Spleen (tissue), 11 donors: ENCODE measurements around the gene EDIL3. TPM values are rescaled to one million over a fixed set of nuclear protein-coding genes. Genes with fewer than 3 reads are reported as not detected.

Experiments
- DNase-seq: peaks from one replicate; pipeline ENCODE4 v3.0.0-alpha.2; 2020
- H3K27ac ChIP-seq, 8 donors: fragments of 200-600 bp; sonication (generic) in 7 of 8; 1 replicate in 4 of 8; 2 replicates in 4 of 8; pipeline versions ENCODE4 v1.5.0 to v1.8.0; 2016 to 2021; ENCODE audit warnings: inconsistent platforms in 4 of 8, mild to moderate bottlenecking in 4 of 8, moderate library complexity in 1 of 8
- H3K27me3 ChIP-seq, 7 donors: fragments of 200-600 bp; sonication (generic) in 6 of 7; replicated peaks in 1 of 7; 1 replicate in 4 of 7; 2 replicates in 3 of 7; pipeline versions ENCODE4 v1.5.0 to v1.8.0; 2016 to 2021; ENCODE audit warnings: inconsistent platforms in 3 of 7, mild to moderate bottlenecking in 1 of 7
- H3K36me3 ChIP-seq, 6 donors: fragments of 200-600 bp; sonication (generic) in 5 of 6; 1 replicate in 4 of 6; 2 replicates in 2 of 6; pipeline versions ENCODE4 v1.5.0 to v1.8.0; 2016 to 2021; ENCODE audit warnings: inconsistent platforms in 2 of 6
- H3K4me1 ChIP-seq, 6 donors: fragments of 200-600 bp; sonication (generic) in 5 of 6; 1 replicate in 3 of 6; 2 replicates in 3 of 6; pipeline versions ENCODE4 v1.5.0 to v1.8.0; 2016 to 2021; ENCODE audit warnings: inconsistent platforms in 3 of 6
- H3K4me3 ChIP-seq, 8 donors: fragments of 200-600 bp; sonication (generic) in 7 of 8; 1 replicate in 4 of 8; 2 replicates in 4 of 8; pipeline versions ENCODE4 v1.5.0 to v1.8.0; 2016 to 2021; ENCODE audit warnings: inconsistent platforms in 4 of 8, mild to moderate bottlenecking in 4 of 8, moderate library complexity in 2 of 8
- H3K9me3 ChIP-seq, 8 donors: fragments of 200-600 bp; sonication (generic) in 7 of 8; 1 replicate in 4 of 8; 2 replicates in 4 of 8; pipeline versions ENCODE4 v1.5.0 to v1.8.0; 2016 to 2021; ENCODE audit warnings: inconsistent platforms in 4 of 8
- POLR2A ChIP-seq, 3 donors: fragments of 450-650 bp; IDR thresholded peaks; one replicate each; pipeline ENCODE4 v1.5.1; 2017; ENCODE audit warnings: antibody characterized with exemption in 3 of 3, mild to moderate bottlenecking in 1 of 3
- POLR2AphosphoS5 ChIP-seq, 3 donors: sonication (generic); formaldehyde crosslinking; IDR thresholded peaks; one replicate each; pipeline ENCODE4 v1.5.1; 2017; ENCODE audit warnings: antibody characterized with exemption in 3 of 3
- WGBS, 5 donors: extraction: QIAGEN DNeasy Blood & Tissue Kit in 3 of 5; methylation state at CpG; one replicate each; pipeline versions ENCODE4 v1.1.5 to v1.1.7; 2013 to 2018; 5-methylcytosine and 5-hydroxymethylcytosine counted together
- intact Hi-C: fragments of 100-400 bp; cut with DNase I; formaldehyde crosslinking; loops from one replicate; pipeline ENCODE4 v1.15.0; 2023; ENCODE audit warnings: low total_unique reads
- polyA plus RNA-seq, 3 donors: library from polyadenylated mRNA; stranded (reverse); fragments of 200-250 nt; gene quantifications; one replicate each; pipeline ENCODE4 v1.2.1, GENCODE V29; 2013
- total RNA-seq, 7 donors: library from RNA; depleted of rRNA in 3 of 7; stranded (reverse); fragments of >200 nt in 3 of 7; fragmentation: NEBNext Ultra II Directional in 4 of 7; extraction: Animal tissue kit (Norgen Biotek cat#: 25700) in 4 of 7; gene quantifications; one replicate each; pipeline versions ENCODE4 v1.1.0 to v1.2.1, GENCODE V29; 2016 to 2021
- TF ChIP-seq, protein P1 (sequence below), 11 experiments: fragments of 200-600 bp in 7 of 11; fragments of 450-650 bp in 4 of 11; sonication (generic) in 4 of 11; IDR thresholded peaks in 8 of 11; conservative IDR thresholded peaks in 3 of 11; 1 replicate in 7 of 11; 2 replicates in 4 of 11; pipeline versions ENCODE4 v1.4.0 to v1.8.0; 2016 to 2021; ENCODE audit warnings: antibody characterized with exemption in 11 of 11, inconsistent platforms in 4 of 11, mild to moderate bottlenecking in 1 of 11
- donor health status: healthy with polysubstance abuse.
- donor health status: DM: no; HTN: no; CAD: no; lungs with moderate emphysema.
- donor health status: DM: no; HTN: no; CAD: no.
- donor health status: Bipolar disorder and iron deficiency.
- donor health status: healthy.
- donor health status: DM: no; HTN: no; CAD: no.
- donor health status: DM: yes; HTN: yes; CAD: no.

The EDIL3 gene
- total and polyA plus RNA-seq, 10 donors: 0.61 to 2.9 (median 2.1) TPM

DNA sequence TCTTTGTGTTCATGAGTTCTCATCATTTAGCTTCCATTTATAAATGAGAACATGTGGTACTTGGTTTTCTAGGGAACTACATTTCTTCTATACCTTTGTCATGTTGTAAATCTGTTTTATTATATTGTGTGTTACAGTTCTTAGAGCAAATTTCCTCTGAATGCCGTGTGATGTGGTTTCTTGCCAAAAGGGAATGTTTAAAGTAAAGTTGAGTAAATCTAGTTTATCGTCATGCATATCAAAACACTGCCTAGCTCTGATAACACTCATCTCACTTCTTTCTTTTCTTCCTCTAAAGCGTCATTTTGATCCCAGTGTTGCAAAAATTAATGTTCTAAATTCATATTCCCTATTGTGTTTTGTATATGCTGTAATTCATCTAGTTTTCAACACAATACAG is 368.6 kb downstream of the EDIL3 start:
- H3K36me3 ChIP-seq: no peaks in the 10 kb centered on the region
- no peak overlapping the region for H3K27ac ChIP-seq
- 53 to 72% (median 60%) methylated on average over 3 of the region's 3 CpGs for WGBS, 5 donors
- no peaks in the 10 kb centered on the region for H3K9me3 ChIP-seq
- H3K27me3 ChIP-seq: no peaks in the 10 kb centered on the region
- no peak for TF ChIP-seq POLR2A (IDR thresholded peaks at IDR 0.05)
- TF ChIP-seq POLR2AphosphoS5 (IDR thresholded peaks at IDR 0.05): no peak
- TF ChIP-seq, protein P1, sequence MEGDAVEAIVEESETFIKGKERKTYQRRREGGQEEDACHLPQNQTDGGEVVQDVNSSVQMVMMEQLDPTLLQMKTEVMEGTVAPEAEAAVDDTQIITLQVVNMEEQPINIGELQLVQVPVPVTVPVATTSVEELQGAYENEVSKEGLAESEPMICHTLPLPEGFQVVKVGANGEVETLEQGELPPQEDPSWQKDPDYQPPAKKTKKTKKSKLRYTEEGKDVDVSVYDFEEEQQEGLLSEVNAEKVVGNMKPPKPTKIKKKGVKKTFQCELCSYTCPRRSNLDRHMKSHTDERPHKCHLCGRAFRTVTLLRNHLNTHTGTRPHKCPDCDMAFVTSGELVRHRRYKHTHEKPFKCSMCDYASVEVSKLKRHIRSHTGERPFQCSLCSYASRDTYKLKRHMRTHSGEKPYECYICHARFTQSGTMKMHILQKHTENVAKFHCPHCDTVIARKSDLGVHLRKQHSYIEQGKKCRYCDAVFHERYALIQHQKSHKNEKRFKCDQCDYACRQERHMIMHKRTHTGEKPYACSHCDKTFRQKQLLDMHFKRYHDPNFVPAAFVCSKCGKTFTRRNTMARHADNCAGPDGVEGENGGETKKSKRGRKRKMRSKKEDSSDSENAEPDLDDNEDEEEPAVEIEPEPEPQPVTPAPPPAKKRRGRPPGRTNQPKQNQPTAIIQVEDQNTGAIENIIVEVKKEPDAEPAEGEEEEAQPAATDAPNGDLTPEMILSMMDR (IDR thresholded peaks at IDR 0.05 in 8 of 11, conservative IDR thresholded peaks at IDR 0.05 in 3 of 11): no peak
- no peak overlapping the region for H3K4me3 ChIP-seq
- intact Hi-C loops: no loop called here
- no peak for DNase-seq
- no peaks in the 10 kb centered on the region for H3K4me1 ChIP-seq

DNA sequence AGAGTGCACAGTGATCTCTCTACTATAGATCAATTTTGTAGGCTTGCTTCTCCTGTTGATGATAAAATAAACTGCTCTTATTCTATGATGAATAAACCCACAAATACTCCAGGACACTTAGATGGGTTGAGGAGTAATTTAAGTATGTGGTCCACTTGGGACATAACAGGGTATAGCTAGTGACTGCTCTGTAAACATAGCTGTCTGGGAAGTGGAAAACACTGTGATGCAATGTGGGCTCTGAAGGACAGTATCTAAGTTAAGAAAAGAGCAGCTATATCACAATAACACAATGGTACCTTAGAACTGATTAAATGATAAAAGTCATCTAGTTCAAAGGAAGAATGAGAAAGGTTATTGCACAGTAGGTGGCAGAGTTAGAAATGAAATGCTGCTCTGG is 369.7 kb downstream of the EDIL3 start:
- Histone ChIP-seq H3K27ac (no peak overlapping the region), H3K36me3 (no peaks in the 10 kb centered on the region), H3K4me1 (no peaks in the 10 kb centered on the region), H3K27me3 (no peaks in the 10 kb centered on the region), H3K9me3 (no peaks in the 10 kb centered on the region), H3K4me3 (no peak overlapping the region)
- no peak for TF ChIP-seq POLR2A (IDR thresholded peaks at IDR 0.05)
- no peak for TF ChIP-seq POLR2AphosphoS5 (IDR thresholded peaks at IDR 0.05)
- TF ChIP-seq, protein P1 (IDR thresholded peaks at IDR 0.05 in 8 of 11, conservative IDR thresholded peaks at IDR 0.05 in 3 of 11): no peak
- DNase-seq: no peak
- intact Hi-C loops: no loop called here

DNA sequence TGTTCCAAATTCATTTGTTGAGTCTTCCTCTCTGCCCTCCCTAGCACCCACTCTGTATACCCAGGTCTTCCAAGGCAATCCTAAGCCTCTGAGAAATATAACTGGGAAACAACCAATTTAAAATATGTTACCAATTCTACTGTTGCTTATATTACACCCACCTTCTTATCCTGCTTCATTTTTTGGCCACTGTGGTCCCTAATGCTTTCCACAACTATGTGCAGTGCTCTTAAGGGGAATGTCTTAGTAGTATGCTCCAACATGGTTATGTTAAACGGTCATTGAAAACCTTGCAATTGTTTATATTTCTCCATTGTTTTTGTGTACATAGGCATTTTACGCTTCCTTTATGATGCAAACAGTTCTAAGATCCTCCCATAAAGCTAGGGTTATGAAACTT is 390.9 kb downstream of the EDIL3 start:
- H3K27ac ChIP-seq: no peak overlapping the region
- intact Hi-C loops: no loop called here
- TF ChIP-seq POLR2AphosphoS5 (IDR thresholded peaks at IDR 0.05) (no peak), POLR2A (IDR thresholded peaks at IDR 0.05) (no peak)
- TF ChIP-seq, protein P1 (IDR thresholded peaks at IDR 0.05 in 8 of 11, conservative IDR thresholded peaks at IDR 0.05 in 3 of 11): no peak
- 77 to 90% (median 82%) methylated on average over 2 of the region's 2 CpGs for WGBS, 5 donors
- no peaks in the 10 kb centered on the region for H3K4me1 ChIP-seq
- DNase-seq: no peak
- H3K9me3 ChIP-seq: peaks cover 0 to 12% (median 0%) of the 10 kb centered on the region in 8 donors
- no peaks in the 10 kb centered on the region for H3K27me3 ChIP-seq
- no peak overlapping the region for H3K4me3 ChIP-seq
- no peaks in the 10 kb centered on the region for H3K36me3 ChIP-seq

DNA sequence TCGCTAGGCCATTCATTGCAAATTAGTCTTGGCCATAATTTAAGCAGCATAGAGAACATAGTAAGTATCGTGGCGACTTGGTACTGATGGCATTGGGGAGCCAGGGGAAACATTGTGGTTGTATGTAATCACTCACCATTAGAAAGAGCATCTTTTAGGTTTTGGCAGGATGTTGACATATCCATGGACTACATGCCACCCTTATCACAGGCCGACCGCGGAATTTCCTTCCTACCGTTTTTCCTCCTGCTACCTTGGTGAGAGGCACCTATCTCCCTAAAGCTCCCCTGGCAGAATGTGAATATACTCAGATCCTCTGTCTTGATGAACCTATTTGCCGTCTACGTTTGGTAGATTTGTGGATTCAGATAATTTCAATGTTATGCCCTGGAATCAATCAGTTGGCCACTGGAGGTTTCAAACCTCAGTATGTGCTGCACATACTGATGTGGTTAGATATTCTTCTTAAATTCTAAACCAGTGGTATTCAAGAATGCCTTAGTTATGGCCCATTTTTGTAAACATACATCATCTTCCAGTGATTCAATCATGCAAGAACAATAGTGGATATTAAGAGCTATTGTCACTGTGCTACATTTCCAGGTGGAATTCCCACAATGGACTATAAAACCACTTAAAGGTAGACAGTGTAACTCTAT is 393.0 kb downstream of the EDIL3 start:
- Histone ChIP-seq H3K27me3 (no peaks in the 10 kb centered on the region), H3K27ac (no peak overlapping the region), H3K9me3 (no peaks in the 10 kb centered on the region), H3K4me1 (no peaks in the 10 kb centered on the region), H3K36me3 (no peaks in the 10 kb centered on the region), H3K4me3 (no peak overlapping the region)
- WGBS, 5 donors: 91 to 96% (median 95%) methylated on average over 9 of the region's 9 CpGs
- intact Hi-C loops: no loop called here
- TF ChIP-seq POLR2AphosphoS5 (IDR thresholded peaks at IDR 0.05): no peak
- TF ChIP-seq POLR2A (IDR thresholded peaks at IDR 0.05): no peak
- TF ChIP-seq, protein P1 (IDR thresholded peaks at IDR 0.05 in 8 of 11, conservative IDR thresholded peaks at IDR 0.05 in 3 of 11): no peak
- no peak for DNase-seq
